HepG2 (cell line): ENCODE data around the gene RSPRY1. TPM values are rescaled to one million over a fixed set of nuclear protein-coding genes. Genes with fewer than 3 reads are reported as not detected.

Source experiments
- ATAC-seq: fragments of 200-7000 bp; cut with Tn5 transposase; 3 replicates; pipeline ENCODE4 v1.9.1; 2020; ENCODE audit warnings: mild to moderate bottlenecking, moderate library complexity
- BruUV-seq: library from RNA; stranded (reverse); fragments of 400-500 nt; replicated peaks from 2 replicates; lab custom pipeline; 2021; lab: Mats Ljungman, UMichigan
- CTCF ChIA-PET: fragments of 300-600 bp; formaldehyde crosslinking; extraction: SDS; loops from one replicate; lab custom pipeline; 2021; ENCODE audit warnings: low total read pairs, inconsistent platforms, low intra/inter-chr PET ratio; lab: Yijun Ruan, JAX
- POLR2A ChIA-PET: fragments of 350-600 bp; sonication (Branson Sonifier 250); formaldehyde crosslinking; loops from one replicate; lab custom pipeline; 2020; ENCODE audit warnings: antibody characterized with exemption, inconsistent platforms; lab: Yijun Ruan, JAX
- DNase-seq: peaks from one replicate; pipeline ENCODE4 v3.0.0-alpha.2; 2015; ENCODE audit warnings: low spot score
- FAIRE-seq: peaks from 3 replicates; lab custom pipeline; 2011; peaks lifted over from hg19 to GRCh38; lab: Jason Lieb, UNC
- H2AFZ ChIP-seq: one replicate; pipeline ENCODE4 v1.6.1; 2011; ENCODE audit warnings: low read length, inconsistent platforms
- H3K27ac ChIP-seq: fragments of 300-600 bp; 3 replicates; pipeline ENCODE4 v1.8.0; 2011; ENCODE audit warnings: mixed run types, mild to moderate bottlenecking, mixed read lengths, low read length, inconsistent platforms; ENCODE audit not compliant: insufficient read depth; ENCODE audit errors: extremely low read length
- H3K27me3 ChIP-seq, 2 experiments: fragments of 200-600 bp in 1 of 2; 2 replicates in 1 of 2; 3 replicates in 1 of 2; pipeline versions ENCODE4 v1.6.0 to v1.8.0; 2011; ENCODE audit warnings: low read length in 2 of 2, mild to moderate bottlenecking in 2 of 2, moderate library complexity in 2 of 2, inconsistent platforms in 1 of 2; ENCODE audit not compliant: insufficient read depth in 2 of 2, control insufficient read depth in 1 of 2
- H3K36me3 ChIP-seq, 2 experiments: fragments of 200-600 bp in 1 of 2; replicated peaks in 1 of 2; 2 replicates in 1 of 2; 3 replicates in 1 of 2; pipeline versions ENCODE4 v1.5.1 to v1.8.0; 2011; ENCODE audit warnings: low read length in 2 of 2, inconsistent platforms in 1 of 2; ENCODE audit not compliant: insufficient read depth in 2 of 2, control insufficient read depth in 1 of 2
- H3K4me1 ChIP-seq: 2 replicates; pipeline ENCODE4 v1.5.1; 2012; ENCODE audit warnings: low read length, inconsistent platforms; ENCODE audit not compliant: insufficient read depth
- H3K4me2 ChIP-seq: 2 replicates; pipeline ENCODE4 v1.6.0; 2011; ENCODE audit warnings: low read depth, low read length, inconsistent platforms
- H3K4me3 ChIP-seq, 3 experiments: fragments of 200-600 bp in 1 of 3; sonication (generic), shearing (Covaris generic) in 1 of 3; replicated peaks in 1 of 3; 2 replicates each; pipeline ENCODE4 v1.5.1; 2011 to 2016; ENCODE audit warnings: low read length in 3 of 3, inconsistent platforms in 2 of 3, low read depth in 2 of 3, mild to moderate bottlenecking in 2 of 3, control low read depth in 1 of 3, mixed read lengths in 1 of 3; ENCODE audit not compliant: insufficient read depth in 1 of 3
- H3K79me2 ChIP-seq: one replicate; pipeline ENCODE4 v1.6.1; 2011; ENCODE audit warnings: low read length, inconsistent platforms; ENCODE audit not compliant: insufficient read depth
- H3K9ac ChIP-seq: 2 replicates; pipeline ENCODE4 v1.6.0; 2011; ENCODE audit warnings: mild to moderate bottlenecking, low read depth, low read length, inconsistent platforms; ENCODE audit not compliant: insufficient read depth
- H3K9me3 ChIP-seq: 2 replicates; pipeline ENCODE4 v1.5.1; 2012; ENCODE audit warnings: mild to moderate bottlenecking, low read length
- H4K20me1 ChIP-seq: 2 replicates; pipeline ENCODE4 v1.6.0; 2011; ENCODE audit warnings: inconsistent platforms, mild to moderate bottlenecking, low read length, moderate library complexity; ENCODE audit not compliant: insufficient read depth
- ARNTL ChIP-seq: sonication (generic); formaldehyde crosslinking; IDR thresholded peaks from 2 replicates; pipeline ENCODE4 v1.4.0; 2020; ENCODE audit warnings: mild to moderate bottlenecking, missing genetic modification reagents
- BRD4 ChIP-seq: sonication (generic); formaldehyde crosslinking; IDR thresholded peaks from 2 replicates; pipeline ENCODE4 v1.4.0; 2020; ENCODE audit warnings: missing genetic modification reagents
- HMGA1 ChIP-seq: sonication (generic); formaldehyde crosslinking; conservative IDR thresholded peaks from 2 replicates; pipeline ENCODE4 v1.4.0; 2020; ENCODE audit warnings: missing genetic modification reagents
- NFKBIZ ChIP-seq: IDR thresholded peaks from 2 replicates; pipeline ENCODE4 v1.6.1; 2018; ENCODE audit warnings: missing genetic modification reagents, missing compliant biosample characterization
- RXRA ChIP-seq: sonication (generic); formaldehyde crosslinking; IDR thresholded peaks from 2 replicates; pipeline ENCODE4 v1.5.1; 2020; ENCODE audit warnings: missing genetic modification reagents
- ZNF367 ChIP-seq: sonication (generic); formaldehyde crosslinking; IDR thresholded peaks from 2 replicates; pipeline ENCODE4 v1.4.0; 2020; ENCODE audit warnings: missing genetic modification reagents, borderline replicate concordance
- WGBS: methylation state at CpG from one replicate; pipeline ENCODE4 v1.1.6; 2017; ENCODE audit warnings: low lambda C conversion rate; 5-methylcytosine and 5-hydroxymethylcytosine counted together
- in situ Hi-C: cut with HindIII; loops from 2 replicates; pipeline ENCODE4 v1.10.0; 2017; ENCODE audit warnings: low pct_unique_long_range_greater_than_20kb; ENCODE audit not compliant: extremely low pct_ligation_motif_present
- intact Hi-C: fragments of 100-400 bp; cut with micrococcal nuclease; formaldehyde crosslinking; loops from one replicate; pipeline ENCODE4 v1.10.0; 2022; ENCODE audit not compliant: unreplicated experiment
- polyA plus RNA-seq, 8 experiments: library from polyadenylated mRNA; depleted of rRNA in 3 of 8; stranded (reverse) in 7 of 8; unstranded in 1 of 8; fragments of >200 nt; fragmentation: Illumina TruSeq in 4 of 8; extraction: Trizol in 4 of 8; gene quantifications; 2 replicates each; pipeline versions ENCODE4 v1.2.1 to v1.2.3, GENCODE V29; 2011 to 2016; ENCODE audit warnings: low read depth in 4 of 8, missing spikeins in 1 of 8, mixed read lengths in 1 of 8; ENCODE audit not compliant: insufficient read depth in 1 of 8
- total RNA-seq, 5 experiments: library from RNA; depleted of rRNA; stranded (reverse); fragments of >200 nt; fragmentation: Illumina TruSeq; extraction: Trizol; gene quantifications; 2 replicates each; pipeline ENCODE4 v1.2.3, GENCODE V29; 2016; ENCODE audit warnings: low read depth in 1 of 5
- TF ChIP-seq, protein P1 (sequence below): sonication (generic); formaldehyde crosslinking; IDR thresholded peaks from 2 replicates; pipeline ENCODE4 v1.4.0; 2020; ENCODE audit warnings: missing genetic modification reagents
- TF ChIP-seq, protein P2 (sequence below): sonication (generic); formaldehyde crosslinking; IDR thresholded peaks from 2 replicates; pipeline ENCODE4 v1.9.0; 2022; ENCODE audit warnings: missing genetic modification reagents, mild to moderate bottlenecking, borderline replicate concordance
- TF ChIP-seq, protein P3 (sequence below): sonication (generic); formaldehyde crosslinking; IDR thresholded peaks from 2 replicates; pipeline ENCODE4 v1.4.0; 2020; ENCODE audit warnings: missing genetic modification reagents, borderline replicate concordance
- TF ChIP-seq, protein P4 (sequence below): IDR thresholded peaks from 2 replicates; pipeline ENCODE4 v1.6.1; 2016; ENCODE audit warnings: mild to moderate bottlenecking

The RSPRY1 gene
- total and polyA plus RNA-seq, 2 of the 13 experiments (the other 11 are each of a cell fraction or from before 2014, with no cell fraction given) = 53.4 to 61.0 TPM

DNA sequence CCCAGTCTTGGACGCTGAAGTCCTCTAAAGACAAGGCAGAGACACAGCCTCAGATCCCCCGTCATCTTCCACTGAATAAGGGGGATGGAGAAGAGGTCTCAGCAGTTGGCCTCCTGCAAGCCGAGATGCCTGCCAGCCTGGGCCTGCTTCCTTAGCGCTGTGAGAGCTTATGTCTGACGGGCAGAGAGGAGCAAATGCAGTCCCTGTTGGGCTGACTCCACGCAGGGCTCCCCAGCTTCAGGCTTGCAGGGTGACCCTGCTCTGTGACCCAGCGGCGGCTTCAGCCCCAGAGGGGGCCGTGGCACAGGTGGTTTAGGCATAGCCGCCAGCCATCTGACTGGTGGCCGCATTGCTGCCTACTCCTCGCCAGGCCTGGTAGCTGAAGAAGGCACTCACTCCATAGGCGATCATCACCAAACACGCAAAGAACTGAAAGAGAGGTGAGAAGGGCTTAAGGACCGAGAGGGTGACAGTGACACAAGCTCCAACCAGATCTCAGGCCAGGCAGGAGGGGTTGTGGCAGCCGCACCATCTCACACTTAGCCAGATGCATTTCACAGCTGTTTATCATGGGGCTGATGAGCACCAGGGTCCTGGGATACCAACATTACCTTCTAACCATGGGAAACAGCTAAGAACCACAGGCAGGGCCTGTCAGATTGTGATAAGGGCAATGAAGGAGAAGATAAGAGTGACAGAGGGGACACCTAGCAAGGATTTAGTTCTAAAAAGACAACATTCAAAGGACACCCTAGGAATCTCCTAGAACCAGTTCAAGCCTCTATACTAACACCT is 70.7 kb downstream of the RSPRY1 start (continued):
- TF ChIP-seq, protein P1, sequence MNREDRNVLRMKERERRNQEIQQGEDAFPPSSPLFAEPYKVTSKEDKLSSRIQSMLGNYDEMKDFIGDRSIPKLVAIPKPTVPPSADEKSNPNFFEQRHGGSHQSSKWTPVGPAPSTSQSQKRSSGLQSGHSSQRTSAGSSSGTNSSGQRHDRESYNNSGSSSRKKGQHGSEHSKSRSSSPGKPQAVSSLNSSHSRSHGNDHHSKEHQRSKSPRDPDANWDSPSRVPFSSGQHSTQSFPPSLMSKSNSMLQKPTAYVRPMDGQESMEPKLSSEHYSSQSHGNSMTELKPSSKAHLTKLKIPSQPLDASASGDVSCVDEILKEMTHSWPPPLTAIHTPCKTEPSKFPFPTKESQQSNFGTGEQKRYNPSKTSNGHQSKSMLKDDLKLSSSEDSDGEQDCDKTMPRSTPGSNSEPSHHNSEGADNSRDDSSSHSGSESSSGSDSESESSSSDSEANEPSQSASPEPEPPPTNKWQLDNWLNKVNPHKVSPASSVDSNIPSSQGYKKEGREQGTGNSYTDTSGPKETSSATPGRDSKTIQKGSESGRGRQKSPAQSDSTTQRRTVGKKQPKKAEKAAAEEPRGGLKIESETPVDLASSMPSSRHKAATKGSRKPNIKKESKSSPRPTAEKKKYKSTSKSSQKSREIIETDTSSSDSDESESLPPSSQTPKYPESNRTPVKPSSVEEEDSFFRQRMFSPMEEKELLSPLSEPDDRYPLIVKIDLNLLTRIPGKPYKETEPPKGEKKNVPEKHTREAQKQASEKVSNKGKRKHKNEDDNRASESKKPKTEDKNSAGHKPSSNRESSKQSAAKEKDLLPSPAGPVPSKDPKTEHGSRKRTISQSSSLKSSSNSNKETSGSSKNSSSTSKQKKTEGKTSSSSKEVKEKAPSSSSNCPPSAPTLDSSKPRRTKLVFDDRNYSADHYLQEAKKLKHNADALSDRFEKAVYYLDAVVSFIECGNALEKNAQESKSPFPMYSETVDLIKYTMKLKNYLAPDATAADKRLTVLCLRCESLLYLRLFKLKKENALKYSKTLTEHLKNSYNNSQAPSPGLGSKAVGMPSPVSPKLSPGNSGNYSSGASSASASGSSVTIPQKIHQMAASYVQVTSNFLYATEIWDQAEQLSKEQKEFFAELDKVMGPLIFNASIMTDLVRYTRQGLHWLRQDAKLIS (CRISPR knock-in tag) = no peak
- TF ChIP-seq NFKBIZ = no peak
- TF ChIP-seq, protein P2, sequence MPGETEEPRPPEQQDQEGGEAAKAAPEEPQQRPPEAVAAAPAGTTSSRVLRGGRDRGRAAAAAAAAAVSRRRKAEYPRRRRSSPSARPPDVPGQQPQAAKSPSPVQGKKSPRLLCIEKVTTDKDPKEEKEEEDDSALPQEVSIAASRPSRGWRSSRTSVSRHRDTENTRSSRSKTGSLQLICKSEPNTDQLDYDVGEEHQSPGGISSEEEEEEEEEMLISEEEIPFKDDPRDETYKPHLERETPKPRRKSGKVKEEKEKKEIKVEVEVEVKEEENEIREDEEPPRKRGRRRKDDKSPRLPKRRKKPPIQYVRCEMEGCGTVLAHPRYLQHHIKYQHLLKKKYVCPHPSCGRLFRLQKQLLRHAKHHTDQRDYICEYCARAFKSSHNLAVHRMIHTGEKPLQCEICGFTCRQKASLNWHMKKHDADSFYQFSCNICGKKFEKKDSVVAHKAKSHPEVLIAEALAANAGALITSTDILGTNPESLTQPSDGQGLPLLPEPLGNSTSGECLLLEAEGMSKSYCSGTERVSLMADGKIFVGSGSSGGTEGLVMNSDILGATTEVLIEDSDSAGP = 0 out of 2 replicates have a peak, but pooled peaks have one; percentile 20
- TF ChIP-seq ARNTL = no peak

DNA sequence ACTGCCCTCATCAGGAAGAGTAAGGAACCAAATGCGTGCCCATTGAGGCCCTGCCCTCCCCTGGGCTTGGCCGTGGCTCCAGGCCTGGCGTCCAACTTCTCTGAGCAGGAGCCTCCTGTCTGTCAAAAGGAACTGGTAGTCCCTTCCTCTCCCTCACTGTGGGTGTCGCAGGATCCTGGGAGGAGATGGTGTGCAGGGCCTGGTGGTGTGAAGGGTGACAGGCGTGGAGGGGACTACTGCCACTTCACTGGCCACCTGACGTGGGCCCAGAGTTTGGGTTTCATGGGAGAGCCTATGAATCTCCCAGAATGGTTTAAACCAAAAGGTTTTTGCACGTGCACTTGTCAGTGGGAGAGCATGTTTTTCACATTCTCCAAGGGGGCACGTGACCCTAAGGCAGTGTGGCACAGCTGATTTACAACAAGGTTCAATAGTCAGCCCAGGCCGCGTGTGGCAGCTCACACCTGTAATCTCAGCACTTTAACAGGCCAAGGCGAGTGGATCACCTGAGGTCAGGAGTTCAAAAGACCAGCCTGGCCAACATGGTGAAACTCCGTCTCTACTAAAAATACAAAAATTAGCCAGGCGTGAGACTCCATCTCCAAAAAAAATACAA is 71.4 kb downstream of the RSPRY1 start:
- in situ Hi-C loops (no loop called here), intact Hi-C loops (no loop called here)
- Histone ChIP-seq H3K27me3 (no peaks in the 10 kb centered on the region), H3K4me3 (no peak overlapping the region), H3K27ac (no peak overlapping the region), H3K9ac (no peak overlapping the region), H3K4me1 (peaks cover 16% of the 10 kb centered on the region), H3K9me3 (no peaks in the 10 kb centered on the region), H3K4me2 (no peak overlapping the region), H2AFZ (no peak overlapping the region), H4K20me1 (no peaks in the 10 kb centered on the region), H3K36me3 (peaks cover 30 to 55% of the 10 kb centered on the region in 2 experiments), H3K79me2 (no peaks in the 10 kb centered on the region)
- WGBS = 93% methylated on average over 13 of the region's 13 CpGs
- FAIRE-seq (no peak), ATAC-seq (no peak), DNase-seq (no peak)
- CTCF ChIA-PET = no interaction called here
- no TSS peak for BruUV-seq
- POLR2A ChIA-PET = no interaction called here
- TF ChIP-seq RXRA (no peak), ZNF367 (CRISPR knock-in tag) (no peak), HMGA1 (CRISPR knock-in tag) (no peak), BRD4 (CRISPR knock-in tag) (no peak)
- TF ChIP-seq, protein P3, sequence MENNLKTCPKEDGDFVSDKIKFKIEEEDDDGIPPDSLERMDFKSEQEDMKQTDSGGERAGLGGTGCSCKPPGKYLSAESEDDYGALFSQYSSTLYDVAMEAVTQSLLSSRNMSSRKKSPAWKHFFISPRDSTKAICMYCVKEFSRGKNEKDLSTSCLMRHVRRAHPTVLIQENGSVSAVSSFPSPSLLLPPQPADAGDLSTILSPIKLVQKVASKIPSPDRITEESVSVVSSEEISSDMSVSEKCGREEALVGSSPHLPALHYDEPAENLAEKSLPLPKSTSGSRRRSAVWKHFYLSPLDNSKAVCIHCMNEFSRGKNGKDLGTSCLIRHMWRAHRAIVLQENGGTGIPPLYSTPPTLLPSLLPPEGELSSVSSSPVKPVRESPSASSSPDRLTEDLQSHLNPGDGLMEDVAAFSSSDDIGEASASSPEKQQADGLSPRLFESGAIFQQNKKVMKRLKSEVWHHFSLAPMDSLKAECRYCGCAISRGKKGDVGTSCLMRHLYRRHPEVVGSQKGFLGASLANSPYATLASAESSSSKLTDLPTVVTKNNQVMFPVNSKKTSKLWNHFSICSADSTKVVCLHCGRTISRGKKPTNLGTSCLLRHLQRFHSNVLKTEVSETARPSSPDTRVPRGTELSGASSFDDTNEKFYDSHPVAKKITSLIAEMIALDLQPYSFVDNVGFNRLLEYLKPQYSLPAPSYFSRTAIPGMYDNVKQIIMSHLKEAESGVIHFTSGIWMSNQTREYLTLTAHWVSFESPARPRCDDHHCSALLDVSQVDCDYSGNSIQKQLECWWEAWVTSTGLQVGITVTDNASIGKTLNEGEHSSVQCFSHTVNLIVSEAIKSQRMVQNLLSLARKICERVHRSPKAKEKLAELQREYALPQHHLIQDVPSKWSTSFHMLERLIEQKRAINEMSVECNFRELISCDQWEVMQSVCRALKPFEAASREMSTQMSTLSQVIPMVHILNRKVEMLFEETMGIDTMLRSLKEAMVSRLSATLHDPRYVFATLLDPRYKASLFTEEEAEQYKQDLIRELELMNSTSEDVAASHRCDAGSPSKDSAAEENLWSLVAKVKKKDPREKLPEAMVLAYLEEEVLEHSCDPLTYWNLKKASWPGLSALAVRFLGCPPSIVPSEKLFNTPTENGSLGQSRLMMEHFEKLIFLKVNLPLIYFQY = no peak
- TF ChIP-seq, protein P4, sequence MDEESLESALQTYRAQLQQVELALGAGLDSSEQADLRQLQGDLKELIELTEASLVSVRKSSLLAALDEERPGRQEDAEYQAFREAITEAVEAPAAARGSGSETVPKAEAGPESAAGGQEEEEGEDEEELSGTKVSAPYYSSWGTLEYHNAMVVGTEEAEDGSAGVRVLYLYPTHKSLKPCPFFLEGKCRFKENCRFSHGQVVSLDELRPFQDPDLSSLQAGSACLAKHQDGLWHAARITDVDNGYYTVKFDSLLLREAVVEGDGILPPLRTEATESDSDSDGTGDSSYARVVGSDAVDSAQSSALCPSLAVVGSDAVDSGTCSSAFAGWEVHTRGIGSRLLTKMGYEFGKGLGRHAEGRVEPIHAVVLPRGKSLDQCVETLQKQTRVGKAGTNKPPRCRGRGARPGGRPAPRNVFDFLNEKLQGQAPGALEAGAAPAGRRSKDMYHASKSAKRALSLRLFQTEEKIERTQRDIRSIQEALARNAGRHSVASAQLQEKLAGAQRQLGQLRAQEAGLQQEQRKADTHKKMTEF (CRISPR knock-in tag) = no peak
